Measurements from ENCODE around the gene OR6C68. TPM values are rescaled to one million over a fixed set of nuclear protein-coding genes. Genes with fewer than 3 reads are reported as not detected.
A peak's percentile ranks its signal among the peaks of the same experiment; 100 is the strongest.
"Not testable (repeated sequence)": the region's sequence is repeated elsewhere in the genome, so short reads cannot be mapped to it uniquely, and the experiment has no call there.

The OR6C68 gene
- total RNA-seq, 1 experiment from 2014 or later, result not detected

- no peak for TF ChIP-seq TCF7L2 (IDR thresholded peaks at IDR 0.05; ENCODE audit: low read depth, low read length)
- TF ChIP-seq SIN3A (IDR thresholded peaks at IDR 0.05; ENCODE audit: borderline replicate concordance, insufficient read depth, low read depth, low read length), result no peak
- no peak for TF ChIP-seq CTCF (IDR thresholded peaks at IDR 0.05)
- no peak for TF ChIP-seq POLR2AphosphoS5 (IDR thresholded peaks at IDR 0.05; ENCODE audit: low read depth, low read length)
- in situ Hi-C loops (cut with HindIII; ENCODE audit: low pct_unique_long_range_greater_than_20kb, low sequenced_read_pairs) (no loop called here), intact Hi-C loops (cut with micrococcal nuclease; ENCODE audit: unreplicated experiment) (no loop called here)
- CTCF ChIA-PET, result no interaction called here
- no TSS peak for BruUV-seq (replicated peaks)
- POLR2A ChIA-PET, result no interaction called here
- no peak overlapping the region for H3K27ac ChIP-seq (ENCODE audit: low read length)
- no peaks in the 10 kb centered on the region for H3K4me1 ChIP-seq (ENCODE audit: control insufficient read depth, insufficient read depth, low read length)
- H3K36me3 ChIP-seq (ENCODE audit: control insufficient read depth, insufficient read depth, low read length), result no peaks in the 10 kb centered on the region
- H3K4me3 ChIP-seq (ENCODE audit: low read depth in 2 of 2, low read length in 2 of 2), result no peak overlapping the region
- no peaks in the 10 kb centered on the region for H3K27me3 ChIP-seq (ENCODE audit: control insufficient read depth, insufficient read depth, low read length)
- DNase-seq (ENCODE audit: low read depth, low spot score) (no peak), ATAC-seq (no peak)
- H3K9me3 ChIP-seq (ENCODE audit: control insufficient read depth, insufficient read depth, low read depth, low read length), result no peaks in the 10 kb centered on the region
Measured at GRCh38 chr12:55445357-55445756, 46.8 kb upstream of the OR6C68 start.

GRCh38 chr12:55446326-55446725 lies 45.9 kb upstream of the OR6C68 start:
- ChIA-PET CTCF (interaction anchor here (0.7 kb wide), 1 partner anchor 173 kb away, joined by 3 read pairs; no protein-coding TSS in a partner anchor), POLR2A (no interaction called here)
- Histone ChIP-seq H3K27ac (ENCODE audit: low read length) (no peak overlapping the region), H3K27me3 (ENCODE audit: control insufficient read depth, insufficient read depth, low read length) (no peaks in the 10 kb centered on the region), H3K9me3 (ENCODE audit: control insufficient read depth, insufficient read depth, low read depth, low read length) (no peaks in the 10 kb centered on the region), H3K36me3 (ENCODE audit: control insufficient read depth, insufficient read depth, low read length) (no peaks in the 10 kb centered on the region), H3K4me3 (ENCODE audit: low read depth in 2 of 2, low read length in 2 of 2) (no peak overlapping the region), H3K4me1 (ENCODE audit: control insufficient read depth, insufficient read depth, low read length) (no peaks in the 10 kb centered on the region)
- no TSS peak for BruUV-seq (replicated peaks)
- intact Hi-C loops (cut with micrococcal nuclease; ENCODE audit: unreplicated experiment), result no loop called here
- in situ Hi-C loops (cut with HindIII; ENCODE audit: low pct_unique_long_range_greater_than_20kb, low sequenced_read_pairs), result no loop called here
- ATAC-seq (no peak), DNase-seq (ENCODE audit: low read depth, low spot score) (no peak)
- TF ChIP-seq CTCF (IDR thresholded peaks at IDR 0.05) (peak; percentile 34), POLR2AphosphoS5 (IDR thresholded peaks at IDR 0.05; ENCODE audit: low read depth, low read length) (no peak), TCF7L2 (IDR thresholded peaks at IDR 0.05; ENCODE audit: low read depth, low read length) (no peak)

- Histone ChIP-seq H3K27me3 (ENCODE audit: control insufficient read depth, insufficient read depth, low read length) (no peaks in the 10 kb centered on the region), H3K4me1 (ENCODE audit: control insufficient read depth, insufficient read depth, low read length) (no peaks in the 10 kb centered on the region), H3K9me3 (ENCODE audit: control insufficient read depth, insufficient read depth, low read depth, low read length) (no peaks in the 10 kb centered on the region), H3K4me3 (ENCODE audit: low read depth in 2 of 2, low read length in 2 of 2) (no peak overlapping the region), H3K27ac (ENCODE audit: low read length) (no peak overlapping the region), H3K36me3 (ENCODE audit: control insufficient read depth, insufficient read depth, low read length) (no peaks in the 10 kb centered on the region)
- intact Hi-C loops (cut with micrococcal nuclease; ENCODE audit: unreplicated experiment) (no loop called here), in situ Hi-C loops (cut with HindIII; ENCODE audit: low pct_unique_long_range_greater_than_20kb, low sequenced_read_pairs) (no loop called here)
- ATAC-seq (no peak), DNase-seq (ENCODE audit: low read depth, low spot score) (no peak)
- CTCF ChIA-PET, result no interaction called here
- BruUV-seq (replicated peaks), result no TSS peak
- TF ChIP-seq CTCF (IDR thresholded peaks at IDR 0.05) (no peak), TCF7L2 (IDR thresholded peaks at IDR 0.05; ENCODE audit: low read depth, low read length) (no peak), REST (IDR thresholded peaks at IDR 0.05; ENCODE audit: insufficient read depth in 1 of 2, low read depth in 2 of 2, low read length in 1 of 2) (no peak), POLR2AphosphoS5 (IDR thresholded peaks at IDR 0.05; ENCODE audit: low read depth, low read length) (no peak), SIN3A (IDR thresholded peaks at IDR 0.05; ENCODE audit: borderline replicate concordance, insufficient read depth, low read depth, low read length) (no peak)
- POLR2A ChIA-PET, result no interaction called here
Measured at GRCh38 chr12:55448825-55449224, 43.4 kb upstream of the OR6C68 start.

GRCh38 chr12:55464926-55465325 lies 27.3 kb upstream of the OR6C68 start:
- CTCF ChIA-PET; intact Hi-C loops (cut with micrococcal nuclease; ENCODE audit: unreplicated experiment); H3K4me3 ChIP-seq (ENCODE audit: low read depth in 2 of 2, low read length in 2 of 2); DNase-seq (ENCODE audit: low read depth, low spot score); H3K36me3 ChIP-seq (ENCODE audit: control insufficient read depth, insufficient read depth, low read length); in situ Hi-C loops (cut with HindIII; ENCODE audit: low pct_unique_long_range_greater_than_20kb, low sequenced_read_pairs); POLR2A ChIA-PET; H3K27me3 ChIP-seq (ENCODE audit: control insufficient read depth, insufficient read depth, low read length); H3K9me3 ChIP-seq (ENCODE audit: control insufficient read depth, insufficient read depth, low read depth, low read length); H3K27ac ChIP-seq (ENCODE audit: low read length); H3K4me1 ChIP-seq (ENCODE audit: control insufficient read depth, insufficient read depth, low read length); ATAC-seq; BruUV-seq (replicated peaks): not testable (repeated sequence)

Data from Panc1 (cell line).